H1 (cell line): ENCODE data around the gene TMEM163. TPM values are rescaled to one million over a fixed set of nuclear protein-coding genes. Genes with fewer than 3 reads are reported as not detected.

Source experiments
- CTCF ChIA-PET: fragments of 300-600 bp; sonication (Branson Sonifier 250); formaldehyde crosslinking; loops from one replicate; lab custom pipeline; 2021; ENCODE audit not compliant: partially characterized antibody; lab: Charles Lee
- POLR2A ChIA-PET: fragments of 300-600 bp; sonication (Branson Sonifier 250); formaldehyde crosslinking; loops from one replicate; lab custom pipeline; 2021; ENCODE audit warnings: inconsistent platforms; ENCODE audit not compliant: partially characterized antibody; lab: Charles Lee
- DNase-seq, 2 experiments: peaks; one replicate each; pipeline versions ENCODE4 v3.0.0 to v3.0.0-alpha.2; 2010 to 2022; ENCODE audit warnings: low spot score in 2 of 2, low read depth in 1 of 2, mixed read lengths in 1 of 2
- FAIRE-seq: peaks from 2 replicates; lab custom pipeline; 2011; peaks lifted over from hg19 to GRCh38; lab: Jason Lieb, UNC
- H2AFZ ChIP-seq: 2 replicates; pipeline ENCODE4 v1.8.1; 2012; ENCODE audit warnings: low read length, inconsistent platforms
- H2AK5ac ChIP-seq: 2 replicates; pipeline ENCODE4 v1.6.1; 2013; ENCODE audit warnings: low read depth, low read length
- H2BK120ac ChIP-seq: replicated peaks from 2 replicates; pipeline ENCODE3; 2013; ENCODE audit warnings: low read depth, low read length, inconsistent platforms
- H2BK12ac ChIP-seq: 2 replicates; pipeline ENCODE4 v1.6.1; 2013; ENCODE audit warnings: low read depth, low read length
- H2BK15ac ChIP-seq: 2 replicates; pipeline ENCODE4 v1.6.1; 2013; ENCODE audit warnings: low read length
- H2BK20ac ChIP-seq: 2 replicates; pipeline ENCODE4 v1.6.1; 2013; ENCODE audit warnings: low read length
- H2BK5ac ChIP-seq: 2 replicates; pipeline ENCODE4 v1.6.1; 2013; ENCODE audit warnings: low read depth, low read length
- H3K14ac ChIP-seq: 2 replicates; pipeline ENCODE4 v1.6.1; 2013; ENCODE audit warnings: inconsistent platforms; ENCODE audit not compliant: insufficient read length
- H3K18ac ChIP-seq: 2 replicates; pipeline ENCODE4 v1.6.1; 2013; ENCODE audit warnings: low read length; ENCODE audit errors: extremely low read depth
- H3K23ac ChIP-seq: 2 replicates; pipeline ENCODE4 v1.6.1; 2013; ENCODE audit warnings: inconsistent platforms; ENCODE audit not compliant: insufficient read length
- H3K23me2 ChIP-seq: 2 replicates; pipeline ENCODE4 v1.6.1; 2013; ENCODE audit warnings: low read depth, low read length
- H3K27ac ChIP-seq: 2 replicates; pipeline ENCODE4 v1.6.1; 2011; ENCODE audit warnings: low read depth, low read length, inconsistent platforms
- H3K27me3 ChIP-seq, 4 experiments: replicated peaks in 1 of 4; 1 replicate in 1 of 4; 2 replicates in 3 of 4; pipeline versions ENCODE4 v1.6.1 to v1.8.1; 2011 to 2013; ENCODE audit warnings: low read length in 3 of 4, mild to moderate bottlenecking in 3 of 4, inconsistent platforms in 2 of 4, mixed read lengths in 2 of 4, moderate library complexity in 1 of 4; ENCODE audit not compliant: control insufficient read depth in 3 of 4, insufficient read depth in 3 of 4; ENCODE audit errors: extremely low read depth in 1 of 4
- H3K36me3 ChIP-seq, 4 experiments: 2 replicates each; pipeline versions ENCODE4 v1.6.1 to v1.8.1; 2011 to 2013; ENCODE audit warnings: mild to moderate bottlenecking in 4 of 4, low read length in 3 of 4, moderate library complexity in 2 of 4, control low read depth in 1 of 4, inconsistent platforms in 1 of 4; ENCODE audit not compliant: insufficient read depth in 4 of 4, control insufficient read depth in 2 of 4
- H3K4ac ChIP-seq: replicated peaks from 2 replicates; pipeline ENCODE3; 2013; ENCODE audit warnings: low read length, low read depth, mixed read lengths, inconsistent platforms; ENCODE audit not compliant: insufficient read length
- H3K4me1 ChIP-seq, 4 experiments: replicated peaks in 1 of 4; 1 replicate in 1 of 4; 2 replicates in 3 of 4; pipeline versions ENCODE4 v1.6.1 to v1.8.1; 2011 to 2013; ENCODE audit warnings: low read length in 3 of 4, inconsistent platforms in 2 of 4, mixed read lengths in 1 of 4; ENCODE audit not compliant: insufficient read depth in 4 of 4, control insufficient read depth in 3 of 4
- H3K4me2 ChIP-seq, 2 experiments: 2 replicates each; pipeline versions ENCODE4 v1.6.1 to v1.8.1; 2011 to 2013; ENCODE audit warnings: low read depth in 2 of 2, low read length in 2 of 2, control low read depth in 1 of 2, inconsistent platforms in 1 of 2, mild to moderate bottlenecking in 1 of 2; ENCODE audit not compliant: insufficient read depth in 1 of 2
- H3K4me3 ChIP-seq, 4 experiments: fragments of 200-600, 300-600 bp in 1 of 4; sonication (generic), shearing (Covaris generic), sonication (Bioruptor Twin) in 1 of 4; 2 replicates each; pipeline versions ENCODE4 v1.5.1 to v1.8.1; 2011 to 2016; ENCODE audit warnings: low read length in 4 of 4, low read depth in 3 of 4, control low read depth in 2 of 4, inconsistent platforms in 2 of 4, mild to moderate bottlenecking in 2 of 4, mixed read lengths in 1 of 4, moderate library complexity in 1 of 4; ENCODE audit not compliant: insufficient read depth in 2 of 4; ENCODE audit errors: extremely low read depth in 1 of 4
- H3K56ac ChIP-seq: replicated peaks from 2 replicates; pipeline ENCODE3; 2013; ENCODE audit warnings: low read depth, mild to moderate bottlenecking, mixed read lengths, low read length, inconsistent platforms; ENCODE audit not compliant: insufficient read length
- H3K79me1 ChIP-seq: 2 replicates; pipeline ENCODE4 v1.6.1; 2013; ENCODE audit warnings: low read depth, low read length, control low read depth
- H3K79me2 ChIP-seq, 2 experiments: 2 replicates each; pipeline versions ENCODE4 v1.6.1 to v1.8.1; 2012 to 2013; ENCODE audit warnings: low read length in 2 of 2, mild to moderate bottlenecking in 2 of 2, inconsistent platforms in 1 of 2; ENCODE audit not compliant: insufficient read depth in 2 of 2, control insufficient read depth in 1 of 2
- H3K9ac ChIP-seq, 4 experiments: replicated peaks in 1 of 4; 1 replicate in 1 of 4; 2 replicates in 3 of 4; pipeline versions ENCODE4 v1.6.1 to v1.8.1; 2011 to 2013; ENCODE audit warnings: low read depth in 3 of 4, low read length in 3 of 4, control low read depth in 2 of 4, mild to moderate bottlenecking in 2 of 4, moderate library complexity in 2 of 4, inconsistent platforms in 1 of 4; ENCODE audit errors: extremely low read depth in 1 of 4
- H3K9me3 ChIP-seq, 2 experiments: 2 replicates each; pipeline versions ENCODE4 v1.6.1 to v1.8.1; 2012 to 2013; ENCODE audit warnings: mild to moderate bottlenecking in 2 of 2, moderate library complexity in 2 of 2, control low read depth in 1 of 2, inconsistent platforms in 1 of 2, low read depth in 1 of 2, low read length in 1 of 2, mixed read lengths in 1 of 2; ENCODE audit not compliant: insufficient read depth in 2 of 2
- H4K20me1 ChIP-seq, 2 experiments: replicated peaks in 1 of 2; 2 replicates each; pipeline versions ENCODE3 to v1.8.1; 2011 to 2013; ENCODE audit warnings: inconsistent platforms in 2 of 2, low read length in 2 of 2, mild to moderate bottlenecking in 1 of 2; ENCODE audit not compliant: insufficient read depth in 2 of 2, control insufficient read depth in 1 of 2
- H4K5ac ChIP-seq: 2 replicates; pipeline ENCODE4 v1.6.1; 2013; ENCODE audit warnings: low read length, low read depth, mixed read lengths, inconsistent platforms; ENCODE audit not compliant: insufficient read length
- H4K8ac ChIP-seq: 2 replicates; pipeline ENCODE4 v1.8.0; 2013; ENCODE audit warnings: mild to moderate bottlenecking, moderate library complexity, low read length, inconsistent platforms; ENCODE audit not compliant: insufficient read depth; ENCODE audit errors: extremely low read depth
- H4K91ac ChIP-seq: replicated peaks from 2 replicates; pipeline ENCODE3; 2013; ENCODE audit warnings: low read length, mixed read lengths, inconsistent platforms; ENCODE audit not compliant: insufficient read length
- BCL11A ChIP-seq, 2 experiments: IDR thresholded peaks; one replicate each; pipeline ENCODE4 v1.6.1; 2011; ENCODE audit warnings: low read depth in 2 of 2, low read length in 2 of 2, mild to moderate bottlenecking in 2 of 2
- BRCA1 ChIP-seq: IDR thresholded peaks from 2 replicates; pipeline ENCODE4 v1.6.1; 2012; ENCODE audit warnings: low read depth, low read length, improper control_type of control experiment
- CBX5 ChIP-seq: fragments of 300-800, 300-1000 bp; sonication (generic); IDR thresholded peaks from 2 replicates; pipeline ENCODE4 v1.7.1; 2016; ENCODE audit warnings: antibody characterized with exemption, low read length, low read depth
- CHD1 ChIP-seq: IDR thresholded peaks from 2 replicates; pipeline ENCODE4 v1.6.1; 2012; ENCODE audit warnings: low read depth, low read length, improper control_type of control experiment
- CHD2 ChIP-seq: IDR thresholded peaks from 2 replicates; pipeline ENCODE4 v1.6.1; 2012; ENCODE audit warnings: low read length, improper control_type of control experiment
- CTBP2 ChIP-seq: IDR thresholded peaks from 2 replicates; pipeline ENCODE4 v1.7.0; 2011; ENCODE audit warnings: borderline replicate concordance, mild to moderate bottlenecking, moderate library complexity, mixed read lengths, low read length; ENCODE audit not compliant: insufficient read depth, insufficient read length
- HDAC6 ChIP-seq: IDR thresholded peaks from one replicate; pipeline ENCODE4 v1.7.1; 2012; ENCODE audit warnings: low read depth, mild to moderate bottlenecking, inconsistent platforms, low read length, moderate library complexity
- KDM1A ChIP-seq: fragments of 200-600, 300-600 bp; sonication (generic); IDR thresholded peaks from 2 replicates; pipeline ENCODE4 v1.7.1; 2016; ENCODE audit warnings: mild to moderate bottlenecking, low read length, borderline replicate concordance
- NANOG ChIP-seq: IDR thresholded peaks from 2 replicates; pipeline ENCODE4 v1.6.1; 2011; ENCODE audit warnings: low read length, low read depth, mild to moderate bottlenecking, inconsistent platforms; ENCODE audit not compliant: insufficient read depth, poor library complexity, severe bottlenecking
- RXRA ChIP-seq: IDR thresholded peaks from 2 replicates; pipeline ENCODE4 v1.6.1; 2011; ENCODE audit warnings: low read depth, mild to moderate bottlenecking, low read length, moderate library complexity; ENCODE audit not compliant: insufficient read depth
- SIRT6 ChIP-seq: IDR thresholded peaks from one replicate; pipeline ENCODE4 v1.7.1; 2012; ENCODE audit warnings: low read length, inconsistent platforms
- SIX5 ChIP-seq: IDR thresholded peaks from 2 replicates; pipeline ENCODE4 v1.6.1; 2011; ENCODE audit warnings: mild to moderate bottlenecking, low read depth, low read length
- SP2 ChIP-seq: IDR thresholded peaks from 2 replicates; pipeline ENCODE4 v1.6.1; 2012; ENCODE audit warnings: mild to moderate bottlenecking, low read length, inconsistent platforms
- SP4 ChIP-seq: IDR thresholded peaks from 2 replicates; pipeline ENCODE4 v1.6.1; 2012; ENCODE audit warnings: low read length, inconsistent platforms
- SUZ12 ChIP-seq: fragments of 200-600 bp; sonication (generic); IDR thresholded peaks from 2 replicates; pipeline ENCODE4 v1.6.1; 2012; ENCODE audit warnings: mild to moderate bottlenecking, inconsistent platforms, low read length, moderate library complexity, mixed read lengths
- TAF1 ChIP-seq: IDR thresholded peaks from 2 replicates; pipeline ENCODE4 v1.6.1; 2011; ENCODE audit warnings: mild to moderate bottlenecking, low read depth, low read length
- YY1 ChIP-seq: IDR thresholded peaks from 2 replicates; pipeline ENCODE4 v1.6.1; 2011; ENCODE audit warnings: low read depth, mild to moderate bottlenecking, low read length
- WGBS, 2 experiments: shearing (Covaris generic) in 1 of 2; methylation state at CpG; one replicate each; pipeline versions ENCODE4 v1.1.6 to v1.1.7; 2013 to 2015; ENCODE audit warnings: low lambda C conversion rate in 2 of 2, mixed read lengths in 2 of 2, inconsistent platforms in 1 of 2, low coverage in 1 of 2, missing lambda C conversion rate in 1 of 2; ENCODE audit not compliant: insufficient replicate concordance in 2 of 2, insufficient coverage in 1 of 2, insufficient read length in 1 of 2; ENCODE audit errors: extremely low coverage in 1 of 2, missing lambda C conversion rate in 1 of 2; 5-methylcytosine and 5-hydroxymethylcytosine counted together
- polyA plus RNA-seq, 7 experiments: library from polyadenylated mRNA; depleted of rRNA in 3 of 7; stranded (reverse) in 5 of 7; unstranded in 2 of 7; fragments of >200 nt in 5 of 7; fragments of 200-250 nt in 2 of 7; gene quantifications; 1 replicate in 5 of 7; 2 replicates in 1 of 7; 4 replicates in 1 of 7; pipeline versions ENCODE4 v1.2.1 to v1.2.3, GENCODE V29; 2011 to 2013; ENCODE audit warnings: missing spikeins in 2 of 7, mixed read lengths in 2 of 7
- total RNA-seq: library from RNA; stranded (reverse); fragmentation: NEBNext Ultra II Directional; extraction: Animal tissue kit (Norgen Biotek cat#: 25700); gene quantifications from 2 replicates; pipeline ENCODE4 v1.2.1, GENCODE V29; 2021

TMEM163 gene
- total and polyA plus RNA-seq, 2 of the 8 experiments (the other 6 are each of a cell fraction or from before 2014, with no cell fraction given): 2.8 to 3.2 TPM

DNA sequence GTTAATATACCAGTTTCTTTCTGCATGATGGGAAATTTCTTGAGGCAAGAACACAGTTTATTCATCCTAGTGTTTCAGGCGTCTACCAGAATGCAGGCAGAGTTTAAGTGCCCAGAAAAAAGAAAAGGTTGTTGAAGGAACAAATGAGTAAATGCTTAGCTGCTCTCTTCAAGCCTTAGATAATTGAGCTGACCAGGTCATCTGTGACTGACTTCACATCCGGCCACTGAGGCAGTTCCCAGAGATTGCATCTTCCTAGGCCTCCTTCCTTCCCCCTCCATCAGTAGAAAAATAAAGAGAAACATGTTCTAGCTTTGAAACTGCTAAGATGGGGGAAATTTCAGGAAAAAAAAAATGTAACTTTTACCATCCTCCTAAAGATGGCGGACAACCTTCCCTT is 9.4 kb upstream of the TMEM163 start:
- H3K79me1 ChIP-seq: no peaks in the 10 kb centered on the region
- no peak overlapping the region for H2AK5ac ChIP-seq
- no peak overlapping the region for H3K56ac ChIP-seq
- no peaks in the 10 kb centered on the region for H3K4me1 ChIP-seq
- ChIA-PET POLR2A (no interaction called here), CTCF (no interaction called here)
- no peaks in the 10 kb centered on the region for H3K23me2 ChIP-seq
- H2BK12ac ChIP-seq: no peak overlapping the region
- H3K36me3 ChIP-seq: no peaks in the 10 kb centered on the region
- DNase-seq (no peak), FAIRE-seq (no peak)
- H2BK5ac ChIP-seq: no peak overlapping the region
- H4K91ac ChIP-seq: no peak overlapping the region
- WGBS, 2 experiments: 84% methylated on average over 3 of the region's 3 CpGs; no CpG with 5 or more reads in 1 of the 2 experiments
- H2AFZ ChIP-seq: no peak overlapping the region
- no peak overlapping the region for H3K23ac ChIP-seq
- no peak overlapping the region for H3K27ac ChIP-seq
- H3K79me2 ChIP-seq: no peaks in the 10 kb centered on the region
- H3K9ac ChIP-seq: no peak overlapping the region
- H3K4ac ChIP-seq: no peak overlapping the region
- no peak overlapping the region for H3K14ac ChIP-seq
- H3K4me3 ChIP-seq: no peak overlapping the region
- H2BK120ac ChIP-seq: no peak overlapping the region
- no peak overlapping the region for H2BK15ac ChIP-seq
- H4K20me1 ChIP-seq: no peaks in the 10 kb centered on the region
- no peak overlapping the region for H2BK20ac ChIP-seq
- H3K27me3 ChIP-seq: no peaks in the 10 kb centered on the region
- H3K9me3 ChIP-seq: no peaks in the 10 kb centered on the region; a peak in 1 of 4 replicates
- no peak overlapping the region for H4K5ac ChIP-seq
- H4K8ac ChIP-seq: no peak overlapping the region
- H3K4me2 ChIP-seq: no peak overlapping the region
- H3K18ac ChIP-seq: no peak overlapping the region
- TF ChIP-seq SUZ12 (no peak), HDAC6 (no peak), SIRT6 (no peak), NANOG (no peak), RXRA (no peak), CHD1 (no peak), SP4 (no peak), BRCA1 (no peak), SP2 (no peak), CTBP2 (no peak), BCL11A (IDR thresholded peaks at IDR 0.05; ENCODE audit: low read depth in 2 of 2, low read length in 2 of 2) (no peak), YY1 (no peak), SIX5 (no peak), TAF1 (no peak), KDM1A (no peak), CBX5 (no peak), CHD2 (no peak)
